HG03342 (cell line): ENCODE data around the gene DAGLA.

Experiments used
- ATAC-seq: cut with Tn5 transposase; IDR thresholded peaks from one replicate; pipeline ENCODE4 v1.9.1; 2021; ENCODE audit warnings: mild to moderate bottlenecking, moderate library complexity; ENCODE audit not compliant: unreplicated experiment

DAGLA gene

GRCh38 chr11:61793083-61793828 is 113.1 kb downstream of the DAGLA start:
- ATAC-seq = no peak

- ATAC-seq = no peak
These were observed 113.6 kb downstream of the DAGLA start for GRCh38 chr11:61793829-61794204.

GRCh38 chr11:61794579-61794978 is 114.4 kb downstream of the DAGLA start:
- no peak for ATAC-seq

GRCh38 chr11:61795459-61795858 is 115.3 kb downstream of the DAGLA start:
- no peak for ATAC-seq

GRCh38 chr11:61795876-61796526 is 115.8 kb downstream of the DAGLA start:
- ATAC-seq = no peak
